ENCODE results near the gene LRFN2.

Gene LRFN2

GRCh38 chr6:40341726-40342125 lies 245.4 kb downstream of the LRFN2 start:
- TF ChIP-seq, protein P1, sequence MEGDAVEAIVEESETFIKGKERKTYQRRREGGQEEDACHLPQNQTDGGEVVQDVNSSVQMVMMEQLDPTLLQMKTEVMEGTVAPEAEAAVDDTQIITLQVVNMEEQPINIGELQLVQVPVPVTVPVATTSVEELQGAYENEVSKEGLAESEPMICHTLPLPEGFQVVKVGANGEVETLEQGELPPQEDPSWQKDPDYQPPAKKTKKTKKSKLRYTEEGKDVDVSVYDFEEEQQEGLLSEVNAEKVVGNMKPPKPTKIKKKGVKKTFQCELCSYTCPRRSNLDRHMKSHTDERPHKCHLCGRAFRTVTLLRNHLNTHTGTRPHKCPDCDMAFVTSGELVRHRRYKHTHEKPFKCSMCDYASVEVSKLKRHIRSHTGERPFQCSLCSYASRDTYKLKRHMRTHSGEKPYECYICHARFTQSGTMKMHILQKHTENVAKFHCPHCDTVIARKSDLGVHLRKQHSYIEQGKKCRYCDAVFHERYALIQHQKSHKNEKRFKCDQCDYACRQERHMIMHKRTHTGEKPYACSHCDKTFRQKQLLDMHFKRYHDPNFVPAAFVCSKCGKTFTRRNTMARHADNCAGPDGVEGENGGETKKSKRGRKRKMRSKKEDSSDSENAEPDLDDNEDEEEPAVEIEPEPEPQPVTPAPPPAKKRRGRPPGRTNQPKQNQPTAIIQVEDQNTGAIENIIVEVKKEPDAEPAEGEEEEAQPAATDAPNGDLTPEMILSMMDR (IDR thresholded peaks at IDR 0.05; ENCODE audit: low read depth, low read length), result no peak
- no peak overlapping the region for H3K4me3 ChIP-seq (ENCODE audit: low read depth, low read length)

All from WI38 (cell line).